Lung (tissue), 12 donors: Measurements from ENCODE around the gene SPAG9. TPM values are rescaled to one million over a fixed set of nuclear protein-coding genes. Genes with fewer than 3 reads are reported as not detected.
"Not testable (repeated sequence)": the region's sequence is repeated elsewhere in the genome, so short reads cannot be mapped to it uniquely, and the experiment has no call there.

Experiments
- ATAC-seq: fragments of 200-7000 bp; cut with Tn5 transposase; one replicate; pipeline ENCODE4 v1.9.1; 2020; ENCODE audit warnings: moderate number of reproducible peaks; ENCODE audit not compliant: insufficient read depth, low FRiP score
- DNase-seq, 3 donors: peaks; one replicate each; pipeline ENCODE4 v3.0.0-alpha.2; 2013 to 2017
- H3K27ac ChIP-seq, 2 donors: one replicate each; pipeline ENCODE4 v1.5.1; 2013; ENCODE audit warnings: mild to moderate bottlenecking in 2 of 2, moderate library complexity in 2 of 2, control low read depth in 1 of 2, inconsistent platforms in 1 of 2, low read depth in 1 of 2, low read length in 1 of 2
- H3K27me3 ChIP-seq, 3 donors: one replicate each; pipeline ENCODE4 v1.5.1; 2013; ENCODE audit warnings: low read length in 2 of 3; ENCODE audit not compliant: control insufficient read depth in 3 of 3, insufficient read depth in 3 of 3
- H3K36me3 ChIP-seq, 4 donors: one replicate each; pipeline ENCODE4 v1.5.1; 2013; ENCODE audit warnings: low read length in 4 of 4, mild to moderate bottlenecking in 1 of 4, moderate library complexity in 1 of 4; ENCODE audit not compliant: control insufficient read depth in 4 of 4, insufficient read depth in 4 of 4
- H3K4me1 ChIP-seq, 5 donors: one replicate each; pipeline ENCODE4 v1.5.1; 2013; ENCODE audit warnings: low read length in 5 of 5, mild to moderate bottlenecking in 2 of 5, moderate library complexity in 1 of 5; ENCODE audit not compliant: control insufficient read depth in 5 of 5, insufficient read depth in 5 of 5
- H3K4me3 ChIP-seq: one replicate; pipeline ENCODE4 v1.5.1; 2013; ENCODE audit warnings: mild to moderate bottlenecking, control low read depth, moderate library complexity
- H3K9ac ChIP-seq, 2 donors: one replicate each; pipeline ENCODE4 v1.5.1; 2013; ENCODE audit warnings: low read length in 2 of 2, control low read depth in 1 of 2; ENCODE audit not compliant: insufficient read depth in 1 of 2
- H3K9me3 ChIP-seq, 4 donors: one replicate each; pipeline ENCODE4 v1.5.1; 2013; ENCODE audit warnings: low read length in 3 of 4, mild to moderate bottlenecking in 1 of 4, moderate library complexity in 1 of 4; ENCODE audit not compliant: control insufficient read depth in 4 of 4, insufficient read depth in 3 of 4
- WGBS, 2 donors: extraction: QIAGEN DNeasy Blood & Tissue Kit; methylation state at CpG; one replicate each; pipeline ENCODE4 v1.1.7; 2013; 5-methylcytosine and 5-hydroxymethylcytosine counted together
- polyA plus RNA-seq, 2 donors: library from polyadenylated mRNA; stranded (reverse); fragments of 200-250 nt; gene quantifications; one replicate each; pipeline ENCODE4 v1.2.1, GENCODE V29; 2013
- total RNA-seq, 2 donors: library from RNA; depleted of rRNA in 1 of 2; stranded (reverse); fragments of >200 nt in 1 of 2; gene quantifications; one replicate each; pipeline ENCODE4 v1.2.1, GENCODE V29; 2014 to 2021
- TF ChIP-seq, protein P1 (sequence below): IDR thresholded peaks from 2 replicates; pipeline ENCODE4 v1.5.1; 2012; ENCODE audit warnings: mild to moderate bottlenecking; ENCODE audit errors: control extremely low read depth, extremely low read depth
- donor health status: control.
- donor health status: control.
- donor health status: Bipolar disorder and iron deficiency.
- donor health status: healthy.
- donor health status: DM: yes; HTN: yes; CAD: no.

Gene SPAG9
- total and polyA plus RNA-seq, 4 donors: 37.2 to 174 (median 75.2) TPM

DNA sequence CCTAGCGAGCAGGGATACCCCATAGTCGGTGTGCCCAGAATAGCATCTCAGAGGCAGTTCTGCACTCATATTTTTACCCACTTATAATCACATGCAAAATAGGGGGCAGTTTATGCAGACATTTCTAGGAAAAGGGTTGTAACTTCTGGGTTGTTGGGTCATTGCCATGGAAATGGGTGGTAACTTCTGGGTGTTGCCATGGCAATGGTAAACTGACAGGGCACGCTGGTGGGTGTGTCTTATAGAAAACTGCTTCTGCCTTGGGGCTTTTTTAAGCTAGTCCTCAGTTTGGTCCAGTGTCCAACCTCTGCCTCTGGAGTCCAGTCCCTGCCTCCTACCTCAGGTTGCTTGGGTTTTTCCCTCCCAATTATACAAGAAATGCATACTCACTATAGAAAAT, 7.4 kb upstream of the SPAG9 start:
- Histone ChIP-seq H3K27ac (no peak overlapping the region), H3K27me3 (no peaks in the 10 kb centered on the region), H3K4me3 (no peak overlapping the region), H3K36me3 (no peaks in the 10 kb centered on the region), H3K9me3 (no peaks in the 10 kb centered on the region), H3K4me1 (peaks cover 0 to 5% (median 0%) of the 10 kb centered on the region in 5 donors), H3K9ac (no peak overlapping the region)
- TF ChIP-seq, protein P1, sequence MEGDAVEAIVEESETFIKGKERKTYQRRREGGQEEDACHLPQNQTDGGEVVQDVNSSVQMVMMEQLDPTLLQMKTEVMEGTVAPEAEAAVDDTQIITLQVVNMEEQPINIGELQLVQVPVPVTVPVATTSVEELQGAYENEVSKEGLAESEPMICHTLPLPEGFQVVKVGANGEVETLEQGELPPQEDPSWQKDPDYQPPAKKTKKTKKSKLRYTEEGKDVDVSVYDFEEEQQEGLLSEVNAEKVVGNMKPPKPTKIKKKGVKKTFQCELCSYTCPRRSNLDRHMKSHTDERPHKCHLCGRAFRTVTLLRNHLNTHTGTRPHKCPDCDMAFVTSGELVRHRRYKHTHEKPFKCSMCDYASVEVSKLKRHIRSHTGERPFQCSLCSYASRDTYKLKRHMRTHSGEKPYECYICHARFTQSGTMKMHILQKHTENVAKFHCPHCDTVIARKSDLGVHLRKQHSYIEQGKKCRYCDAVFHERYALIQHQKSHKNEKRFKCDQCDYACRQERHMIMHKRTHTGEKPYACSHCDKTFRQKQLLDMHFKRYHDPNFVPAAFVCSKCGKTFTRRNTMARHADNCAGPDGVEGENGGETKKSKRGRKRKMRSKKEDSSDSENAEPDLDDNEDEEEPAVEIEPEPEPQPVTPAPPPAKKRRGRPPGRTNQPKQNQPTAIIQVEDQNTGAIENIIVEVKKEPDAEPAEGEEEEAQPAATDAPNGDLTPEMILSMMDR: no peak
- no peak for ATAC-seq
- 69% methylated on average over 3 of the region's 3 CpGs for WGBS, 2 donors
- no peak for DNase-seq

DNA sequence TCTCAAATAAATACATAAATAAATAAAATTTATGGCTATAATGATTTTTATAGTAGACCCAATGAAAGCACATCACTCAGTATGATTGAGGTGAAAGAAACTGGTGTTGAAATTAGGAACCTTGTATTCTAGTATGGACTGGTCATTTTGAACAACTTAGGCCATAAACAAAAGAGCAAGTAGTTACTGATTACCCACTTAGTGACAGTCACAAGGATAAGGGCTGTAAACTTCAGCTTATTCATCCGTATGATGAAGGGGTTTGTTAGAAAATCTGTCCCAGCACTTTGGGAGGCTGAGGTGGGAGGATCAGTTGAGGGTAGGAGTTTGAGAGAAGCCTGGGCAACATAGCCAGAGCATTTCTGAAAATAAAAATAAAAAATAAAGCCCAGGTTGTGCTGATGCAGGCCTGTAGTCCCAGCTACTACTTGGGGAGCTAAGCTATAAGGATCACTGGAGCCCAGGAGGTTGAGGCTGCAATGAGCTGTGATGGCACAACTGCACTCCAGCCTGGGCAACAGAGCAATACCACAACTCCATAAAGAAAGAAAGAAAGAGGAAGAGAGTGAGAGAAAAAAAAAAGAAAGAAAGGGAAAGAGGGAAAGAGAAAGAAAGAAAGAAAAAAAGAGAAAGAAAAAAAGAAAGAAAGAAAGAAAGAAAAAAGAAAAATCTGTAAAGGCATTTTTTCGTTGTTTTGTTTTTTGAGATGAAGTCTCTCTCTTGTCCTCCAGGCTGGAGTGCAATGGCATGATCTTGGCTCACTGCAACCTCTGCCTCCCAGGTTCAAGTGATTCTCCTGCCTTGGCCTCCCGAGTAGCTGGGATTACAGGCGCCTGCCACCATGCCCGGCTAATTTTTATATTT, 4.2 kb upstream of the SPAG9 start:
- 94% methylated on average over 5 of the region's 5 CpGs for WGBS, 2 donors
- peak overlapping the region in 1 of 2 donors; percentile 31 for H3K27ac ChIP-seq
- ATAC-seq (no peak), DNase-seq (no peak)
- no peak overlapping the region for H3K9ac ChIP-seq
- no peaks in the 10 kb centered on the region for H3K9me3 ChIP-seq
- TF ChIP-seq, protein P1: no peak
- no peak overlapping the region for H3K4me3 ChIP-seq
- H3K4me1 ChIP-seq: peaks cover 0 to 8% (median 3%) of the 10 kb centered on the region in 5 donors
- H3K36me3 ChIP-seq: peaks cover 0 to 2% (median 0%) of the 10 kb centered on the region in 4 donors
- no peaks in the 10 kb centered on the region for H3K27me3 ChIP-seq

DNA sequence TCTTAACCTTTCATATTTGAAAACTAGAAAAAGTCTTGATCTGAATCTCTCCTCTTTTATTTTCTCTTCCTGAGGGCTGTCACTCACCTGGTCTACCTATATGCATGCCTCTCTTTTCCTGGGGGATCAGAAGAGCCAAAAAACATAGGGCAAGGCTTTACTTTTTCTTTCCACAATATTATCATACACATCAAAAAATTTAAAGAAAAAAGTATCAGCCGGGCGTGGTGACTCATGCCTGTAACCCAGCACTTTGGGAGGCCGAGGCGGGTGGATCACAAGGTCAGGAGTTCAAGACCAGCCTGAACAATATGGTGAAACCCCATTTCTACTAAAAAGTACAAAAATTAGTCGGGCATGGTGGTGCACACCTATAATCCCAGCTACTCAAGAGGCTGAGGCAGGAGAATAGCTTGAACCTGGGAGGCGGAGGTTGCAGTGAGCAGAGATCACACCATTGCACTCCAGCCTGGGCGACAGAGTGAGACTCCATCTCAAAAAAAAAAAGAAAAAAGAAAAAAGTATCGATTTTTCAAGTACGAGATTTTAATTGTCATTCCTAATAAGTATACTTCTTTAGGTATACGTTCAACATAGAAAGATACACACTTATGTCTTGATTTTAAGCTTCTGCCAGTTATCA, 1.9 kb upstream of the SPAG9 start:
- H3K27me3 ChIP-seq, H3K4me3 ChIP-seq, H3K36me3 ChIP-seq, ATAC-seq, H3K9me3 ChIP-seq, H3K9ac ChIP-seq, DNase-seq: not testable (repeated sequence)
- Histone ChIP-seq H3K27ac (peak overlapping the region; percentile 90 to 97), H3K4me1 (peaks cover 0 to 24% (median 12%) of the 10 kb centered on the region in 5 donors)
- 84 to 89% methylated on average over 10 of the region's 10 CpGs for WGBS, 2 donors
